Retinal pigment epithelial cell (primary cell): Measurements from ENCODE around the gene PARP3.

Experiments
- DNase-seq: peaks from one replicate; pipeline ENCODE4 v3.0.0-alpha.2; 2010; ENCODE audit warnings: low read depth
- H3K4me3 ChIP-seq: 2 replicates; pipeline ENCODE4 v1.5.1; 2011; ENCODE audit warnings: mild to moderate bottlenecking, low read length, control low read depth, moderate library complexity
- CTCF ChIP-seq: conservative IDR thresholded peaks from 2 replicates; pipeline ENCODE4 v1.5.1; 2011; ENCODE audit warnings: low read depth, low read length, control low read depth, inconsistent platforms

Gene PARP3

GRCh38 chr3:51953445-51953844 lies 11.3 kb downstream of the PARP3 start:
- H3K4me3 ChIP-seq = no peak overlapping the region
- no peak for TF ChIP-seq CTCF
- DNase-seq = no peak

- TF ChIP-seq CTCF = no peak
- no peak overlapping the region for H3K4me3 ChIP-seq
- DNase-seq = no peak
These were observed 11.9 kb downstream of the PARP3 start for GRCh38 chr3:51954105-51954504.

- no peak for TF ChIP-seq CTCF
- no peak overlapping the region for H3K4me3 ChIP-seq
- no peak for DNase-seq
These were observed 12.6 kb downstream of the PARP3 start for GRCh38 chr3:51954713-51955112.

- no peak within 1 kb of the TSS for H3K4me3 ChIP-seq
- DNase-seq = no peak
- no peak for TF ChIP-seq CTCF
These were observed 13.2 kb downstream of the PARP3 start, which contains the start of gene GPR62 for GRCh38 chr3:51955175-51955892. GPR62 (plus strand) TSS chr3:51955381; CDS start chr3:51955653, 272 bp downstream.

GRCh38 chr3:51955893-51956770 lies 14.0 kb downstream of the PARP3 start:
- peak; percentile 72 for TF ChIP-seq CTCF
- DNase-seq = no peak
- no peak overlapping the region for H3K4me3 ChIP-seq

GRCh38 chr3:51957520-51958205 lies 15.5 kb downstream of the PARP3 start:
- no peak overlapping the region for H3K4me3 ChIP-seq
- no peak for DNase-seq
- TF ChIP-seq CTCF = no peak
